ENCODE results near the gene RPRD2. TPM values are rescaled to one million over a fixed set of nuclear protein-coding genes. Genes with fewer than 3 reads are reported as not detected.
A peak's percentile ranks its signal among the peaks of the same experiment; 100 is the strongest.

Gene RPRD2
- total RNA-seq, 1 experiment from 2014 or later = 26.7 TPM

GRCh38 chr1:150406483-150406882 is 42.5 kb downstream of the RPRD2 start:
- intact Hi-C loops (cut with micrococcal nuclease) = no loop called here
- POLR2A ChIA-PET = no interaction called here
- RAD21 ChIA-PET (ENCODE audit: low non-redundant PET in 1 of 2, low total read pairs in 2 of 2, uncharacterized antibody in 2 of 2, unreplicated experiment in 2 of 2) = no interaction called here
- Histone ChIP-seq H3K27ac (ENCODE audit: low read depth, low read length) (no peak overlapping the region), H3K9ac (ENCODE audit: low read length) (no peak overlapping the region), H3K9me3 (ENCODE audit: control insufficient read depth in 1 of 2, insufficient read depth in 1 of 2, low read depth in 1 of 2, low read length in 2 of 2) (no peaks in the 10 kb centered on the region), H3K4me1 (ENCODE audit: control insufficient read depth in 1 of 2, insufficient read depth in 2 of 2, low read length in 2 of 2) (peaks cover 11 to 31% of the 10 kb centered on the region in 2 experiments), H3K9me2 (ENCODE audit: insufficient read depth) (no peaks in the 10 kb centered on the region), H4K20me1 (ENCODE audit: insufficient read depth) (no peaks in the 10 kb centered on the region), H3K36me3 (ENCODE audit: control insufficient read depth in 1 of 2, insufficient read depth in 2 of 2, low read length in 2 of 2) (no peaks in the 10 kb centered on the region), H2AFZ (ENCODE audit: low read depth, low read length, poor library complexity, severe bottlenecking) (no peak overlapping the region), H3K27me3 (ENCODE audit: insufficient read depth, low read length) (no peaks in the 10 kb centered on the region), H3K79me2 (ENCODE audit: insufficient read depth, low read length) (peaks cover 86% of the 10 kb centered on the region), H3K4me3 (replicated peaks in 1 of 2; ENCODE audit: low read depth in 1 of 2, low read length in 2 of 2) (peak overlapping the region in 1 of 2 experiments; percentile 19; a peak in 1 of 4 replicates), H3K4me2 (ENCODE audit: low read length) (peak overlapping the region; percentile 59)
- CTCF ChIA-PET = no interaction called here
- no TSS peak for BruUV-seq (replicated peaks)
- ATAC-seq = peak; percentile 42; the same call in 1 of the 2 replicates
- DNase-seq (ENCODE audit: low read depth, low spot score) = no peak
- TF ChIP-seq RAD21 (IDR thresholded peaks at IDR 0.05; ENCODE audit: low read depth) = no peak

- peaks cover 86% of the 10 kb centered on the region for H3K79me2 ChIP-seq (ENCODE audit: insufficient read depth, low read length)
- ChIA-PET CTCF (no interaction called here), RAD21 (ENCODE audit: low non-redundant PET in 1 of 2, low total read pairs in 2 of 2, uncharacterized antibody in 2 of 2, unreplicated experiment in 2 of 2) (no interaction called here), POLR2A (no interaction called here)
- no peaks in the 10 kb centered on the region for H3K9me2 ChIP-seq (ENCODE audit: insufficient read depth)
- no peak overlapping the region for H2AFZ ChIP-seq (ENCODE audit: low read depth, low read length, poor library complexity, severe bottlenecking)
- BruUV-seq (replicated peaks) = no TSS peak
- no peak for ATAC-seq
- no peaks in the 10 kb centered on the region for H3K9me3 ChIP-seq (ENCODE audit: control insufficient read depth in 1 of 2, insufficient read depth in 1 of 2, low read depth in 1 of 2, low read length in 2 of 2)
- H3K9ac ChIP-seq (ENCODE audit: low read length) = no peak overlapping the region
- intact Hi-C loops (cut with micrococcal nuclease) = no loop called here
- H3K4me2 ChIP-seq (ENCODE audit: low read length) = no peak overlapping the region
- H3K4me3 ChIP-seq (replicated peaks in 1 of 2; ENCODE audit: low read depth in 1 of 2, low read length in 2 of 2) = no peak overlapping the region
- H3K27ac ChIP-seq (ENCODE audit: low read depth, low read length) = no peak overlapping the region
- H3K4me1 ChIP-seq (ENCODE audit: control insufficient read depth in 1 of 2, insufficient read depth in 2 of 2, low read length in 2 of 2) = peaks cover 11 to 31% of the 10 kb centered on the region in 2 experiments
- no peaks in the 10 kb centered on the region for H3K36me3 ChIP-seq (ENCODE audit: control insufficient read depth in 1 of 2, insufficient read depth in 2 of 2, low read length in 2 of 2)
- no peak for DNase-seq (ENCODE audit: low read depth, low spot score)
- H4K20me1 ChIP-seq (ENCODE audit: insufficient read depth) = no peaks in the 10 kb centered on the region
- H3K27me3 ChIP-seq (ENCODE audit: insufficient read depth, low read length) = no peaks in the 10 kb centered on the region
- TF ChIP-seq, protein P1, sequence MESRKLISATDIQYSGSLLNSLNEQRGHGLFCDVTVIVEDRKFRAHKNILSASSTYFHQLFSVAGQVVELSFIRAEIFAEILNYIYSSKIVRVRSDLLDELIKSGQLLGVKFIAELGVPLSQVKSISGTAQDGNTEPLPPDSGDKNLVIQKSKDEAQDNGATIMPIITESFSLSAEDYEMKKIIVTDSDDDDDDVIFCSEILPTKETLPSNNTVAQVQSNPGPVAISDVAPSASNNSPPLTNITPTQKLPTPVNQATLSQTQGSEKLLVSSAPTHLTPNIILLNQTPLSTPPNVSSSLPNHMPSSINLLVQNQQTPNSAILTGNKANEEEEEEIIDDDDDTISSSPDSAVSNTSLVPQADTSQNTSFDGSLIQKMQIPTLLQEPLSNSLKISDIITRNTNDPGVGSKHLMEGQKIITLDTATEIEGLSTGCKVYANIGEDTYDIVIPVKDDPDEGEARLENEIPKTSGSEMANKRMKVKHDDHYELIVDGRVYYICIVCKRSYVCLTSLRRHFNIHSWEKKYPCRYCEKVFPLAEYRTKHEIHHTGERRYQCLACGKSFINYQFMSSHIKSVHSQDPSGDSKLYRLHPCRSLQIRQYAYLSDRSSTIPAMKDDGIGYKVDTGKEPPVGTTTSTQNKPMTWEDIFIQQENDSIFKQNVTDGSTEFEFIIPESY (IDR thresholded peaks at IDR 0.05; ENCODE audit: extremely low read depth, insufficient replicate concordance, low read length) = no peak
- TF ChIP-seq ZNF274 (IDR thresholded peaks at IDR 0.05; ENCODE audit: low read depth, low read length) = no peak
- TF ChIP-seq POLR2AphosphoS5 (IDR thresholded peaks at IDR 0.05; ENCODE audit: low read depth, low read length) = no peak
- no peak for TF ChIP-seq SIN3A (IDR thresholded peaks at IDR 0.05; ENCODE audit: low read depth)
- no peak for TF ChIP-seq YY1 (IDR thresholded peaks at IDR 0.05; ENCODE audit: extremely low read depth, insufficient replicate concordance, low read depth, low read length)
- TF ChIP-seq, protein P2, sequence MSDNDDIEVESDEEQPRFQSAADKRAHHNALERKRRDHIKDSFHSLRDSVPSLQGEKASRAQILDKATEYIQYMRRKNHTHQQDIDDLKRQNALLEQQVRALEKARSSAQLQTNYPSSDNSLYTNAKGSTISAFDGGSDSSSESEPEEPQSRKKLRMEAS (IDR thresholded peaks at IDR 0.05) = no peak
- TF ChIP-seq EGR1 (IDR thresholded peaks at IDR 0.05; ENCODE audit: low read depth) = no peak
- TF ChIP-seq EZH2phosphoT487 (IDR thresholded peaks at IDR 0.05; ENCODE audit: borderline replicate concordance) = no peak
- TF ChIP-seq ATF3 (IDR thresholded peaks at IDR 0.05) = no peak
- TF ChIP-seq CBX3 (IDR thresholded peaks at IDR 0.05; ENCODE audit: low read depth) = no peak
- TF ChIP-seq ELF1 (IDR thresholded peaks at IDR 0.05; ENCODE audit: borderline replicate concordance, low read depth) = no peak
- no peak for TF ChIP-seq EZH2 (IDR thresholded peaks at IDR 0.05)
- TF ChIP-seq, protein P3, sequence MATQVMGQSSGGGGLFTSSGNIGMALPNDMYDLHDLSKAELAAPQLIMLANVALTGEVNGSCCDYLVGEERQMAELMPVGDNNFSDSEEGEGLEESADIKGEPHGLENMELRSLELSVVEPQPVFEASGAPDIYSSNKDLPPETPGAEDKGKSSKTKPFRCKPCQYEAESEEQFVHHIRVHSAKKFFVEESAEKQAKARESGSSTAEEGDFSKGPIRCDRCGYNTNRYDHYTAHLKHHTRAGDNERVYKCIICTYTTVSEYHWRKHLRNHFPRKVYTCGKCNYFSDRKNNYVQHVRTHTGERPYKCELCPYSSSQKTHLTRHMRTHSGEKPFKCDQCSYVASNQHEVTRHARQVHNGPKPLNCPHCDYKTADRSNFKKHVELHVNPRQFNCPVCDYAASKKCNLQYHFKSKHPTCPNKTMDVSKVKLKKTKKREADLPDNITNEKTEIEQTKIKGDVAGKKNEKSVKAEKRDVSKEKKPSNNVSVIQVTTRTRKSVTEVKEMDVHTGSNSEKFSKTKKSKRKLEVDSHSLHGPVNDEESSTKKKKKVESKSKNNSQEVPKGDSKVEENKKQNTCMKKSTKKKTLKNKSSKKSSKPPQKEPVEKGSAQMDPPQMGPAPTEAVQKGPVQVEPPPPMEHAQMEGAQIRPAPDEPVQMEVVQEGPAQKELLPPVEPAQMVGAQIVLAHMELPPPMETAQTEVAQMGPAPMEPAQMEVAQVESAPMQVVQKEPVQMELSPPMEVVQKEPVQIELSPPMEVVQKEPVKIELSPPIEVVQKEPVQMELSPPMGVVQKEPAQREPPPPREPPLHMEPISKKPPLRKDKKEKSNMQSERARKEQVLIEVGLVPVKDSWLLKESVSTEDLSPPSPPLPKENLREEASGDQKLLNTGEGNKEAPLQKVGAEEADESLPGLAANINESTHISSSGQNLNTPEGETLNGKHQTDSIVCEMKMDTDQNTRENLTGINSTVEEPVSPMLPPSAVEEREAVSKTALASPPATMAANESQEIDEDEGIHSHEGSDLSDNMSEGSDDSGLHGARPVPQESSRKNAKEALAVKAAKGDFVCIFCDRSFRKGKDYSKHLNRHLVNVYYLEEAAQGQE (IDR thresholded peaks at IDR 0.05; ENCODE audit: low read depth) = no peak
- no peak for TF ChIP-seq TCF7L2 (IDR thresholded peaks at IDR 0.05; ENCODE audit: borderline replicate concordance, extremely low read depth, insufficient read depth, insufficient read length)
- no peak for TF ChIP-seq SRF (IDR thresholded peaks at IDR 0.05; ENCODE audit: low read depth)
These were observed 43.4 kb downstream of the RPRD2 start for GRCh38 chr1:150407330-150407729.
